ENCODE results near the gene HS6ST3.

The HS6ST3 gene

GRCh38 chr13:96553796-96554195 lies 463.9 kb downstream of the HS6ST3 start:
- DNase-seq: no peak

- no peak for DNase-seq
These were observed 483.7 kb downstream of the HS6ST3 start for GRCh38 chr13:96573563-96573962.

DNA sequence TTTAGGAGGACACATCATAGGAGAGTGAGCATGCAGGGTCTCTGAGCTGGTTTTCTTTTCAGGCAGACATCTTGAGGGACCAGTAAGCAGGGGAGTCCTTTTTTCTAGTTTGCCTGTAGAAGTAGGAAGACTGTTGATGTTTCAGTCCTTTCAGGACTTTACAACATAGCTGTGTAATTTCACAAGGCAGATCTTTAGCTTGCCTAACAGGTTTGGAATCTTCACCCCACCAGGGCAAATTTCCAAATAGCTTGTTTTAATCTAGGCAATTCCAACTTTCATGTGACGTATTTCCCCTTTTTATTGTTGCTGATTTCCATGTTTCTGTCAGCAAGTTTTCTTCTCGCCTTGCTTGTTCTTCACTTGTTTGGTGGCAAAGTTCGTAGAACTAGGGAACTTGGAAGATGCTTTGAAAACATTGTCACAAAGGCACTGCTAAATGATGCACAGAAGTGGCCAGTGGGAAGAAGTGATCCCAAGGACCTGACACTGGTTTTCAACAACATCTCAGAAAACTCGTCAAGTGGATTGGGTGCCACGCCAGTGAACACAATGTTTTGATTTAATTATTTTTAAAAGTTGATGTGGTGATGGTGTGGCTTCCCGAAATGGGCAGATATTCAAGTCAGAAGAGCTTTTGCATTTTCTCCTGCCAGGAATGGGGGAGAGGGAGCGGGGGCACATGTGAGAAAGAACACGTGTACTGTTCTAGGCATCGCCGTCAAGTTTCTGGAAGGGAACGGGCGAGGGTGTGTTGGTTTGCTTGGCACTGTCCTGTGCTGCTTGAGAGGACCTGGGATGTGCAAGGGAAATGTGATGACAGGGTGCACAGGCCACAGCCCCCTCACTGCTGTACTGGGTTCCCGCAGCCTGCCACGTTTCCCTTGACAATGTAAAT lies 485.8 kb downstream of the HS6ST3 start:
- DNase-seq: no peak

- DNase-seq: no peak
These were observed 491.8 kb downstream of the HS6ST3 start for GRCh38 chr13:96581741-96582140.

DNA sequence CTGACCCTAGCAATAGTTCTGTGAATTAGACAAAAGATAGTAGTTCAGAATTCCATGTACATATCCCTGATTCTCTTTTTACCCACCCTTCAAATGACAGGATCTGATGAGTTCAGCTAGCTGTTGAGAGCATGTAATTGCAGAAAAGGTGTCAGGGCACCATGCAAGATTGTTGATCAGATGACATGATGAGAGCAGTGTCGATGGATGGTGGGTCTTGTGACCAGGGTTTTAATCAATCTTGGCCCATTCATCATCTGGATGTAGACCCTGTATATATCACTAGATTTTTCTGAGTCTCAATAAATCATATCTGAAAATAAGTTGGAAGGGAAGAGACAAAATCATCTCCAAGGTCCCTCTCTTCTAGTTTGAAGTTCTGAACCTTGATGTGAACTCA lies 525.3 kb downstream of the HS6ST3 start:
- DNase-seq: no peak

GRCh38 chr13:96617528-96617927 lies 527.6 kb downstream of the HS6ST3 start:
- DNase-seq: no peak

GRCh38 chr13:96621634-96622183 lies 531.8 kb downstream of the HS6ST3 start:
- no peak for DNase-seq

DNA sequence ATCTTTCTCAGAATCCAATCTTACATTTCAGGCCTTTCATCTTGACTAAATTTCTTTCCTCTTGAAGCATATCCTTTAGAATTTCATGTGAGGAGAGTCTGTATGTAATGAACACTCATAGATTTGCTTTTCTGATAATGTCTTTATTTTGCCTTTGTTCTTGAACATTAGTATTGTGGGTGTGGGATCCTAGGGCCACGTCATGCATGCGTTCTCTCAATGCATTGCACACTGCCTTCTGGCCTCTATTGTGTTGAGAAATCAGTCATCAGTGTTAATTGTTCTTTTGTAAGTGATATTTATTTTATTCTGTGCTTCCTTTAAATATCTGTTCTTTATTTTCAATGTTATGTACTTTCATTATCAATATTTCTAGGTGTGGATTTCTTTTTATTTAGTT lies 539.4 kb downstream of the HS6ST3 start:
- DNase-seq: no peak

- no peak for DNase-seq
These were observed 542.8 kb downstream of the HS6ST3 start for GRCh38 chr13:96632536-96633320.

DNA sequence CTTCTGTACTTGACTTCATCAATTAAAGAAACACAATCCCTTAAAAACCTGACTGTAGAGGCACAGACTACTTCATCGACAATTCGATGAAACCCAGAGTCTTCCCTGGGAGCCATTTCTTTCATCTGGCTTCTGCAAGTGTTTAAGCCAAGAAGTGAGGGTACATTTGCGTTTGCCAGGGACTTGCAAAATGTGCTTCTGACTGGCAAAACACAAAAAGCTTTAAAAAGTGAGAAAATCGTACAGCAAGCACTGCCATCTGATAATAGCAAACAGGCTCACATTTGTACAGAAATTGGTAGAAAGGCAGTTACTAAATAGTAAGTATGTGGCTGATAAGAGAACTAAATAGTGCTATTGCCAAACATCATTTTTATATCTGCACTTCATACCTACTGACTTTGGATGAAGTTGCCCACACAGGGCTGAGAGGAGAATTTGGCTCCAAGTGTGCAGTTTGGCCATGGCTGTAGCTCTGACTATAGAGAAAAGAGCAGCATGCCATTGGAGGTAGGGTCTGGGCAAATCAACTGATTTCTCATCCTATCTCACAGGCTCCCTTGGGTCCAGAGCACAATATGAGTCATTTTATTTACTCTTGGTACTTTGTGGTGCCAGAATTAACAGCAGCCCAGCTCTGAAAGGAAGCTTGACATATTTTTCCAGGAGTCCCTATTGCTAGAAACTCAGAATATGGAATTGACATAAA lies 546.2 kb downstream of the HS6ST3 start:
- DNase-seq: no peak

- no peak for DNase-seq
These were observed 547.1 kb downstream of the HS6ST3 start for GRCh38 chr13:96637039-96637438.

- DNase-seq: no peak
These were observed 556.2 kb downstream of the HS6ST3 start for GRCh38 chr13:96646101-96646500.

- no peak for DNase-seq
These were observed 556.8 kb downstream of the HS6ST3 start for GRCh38 chr13:96646515-96647211.

DNA sequence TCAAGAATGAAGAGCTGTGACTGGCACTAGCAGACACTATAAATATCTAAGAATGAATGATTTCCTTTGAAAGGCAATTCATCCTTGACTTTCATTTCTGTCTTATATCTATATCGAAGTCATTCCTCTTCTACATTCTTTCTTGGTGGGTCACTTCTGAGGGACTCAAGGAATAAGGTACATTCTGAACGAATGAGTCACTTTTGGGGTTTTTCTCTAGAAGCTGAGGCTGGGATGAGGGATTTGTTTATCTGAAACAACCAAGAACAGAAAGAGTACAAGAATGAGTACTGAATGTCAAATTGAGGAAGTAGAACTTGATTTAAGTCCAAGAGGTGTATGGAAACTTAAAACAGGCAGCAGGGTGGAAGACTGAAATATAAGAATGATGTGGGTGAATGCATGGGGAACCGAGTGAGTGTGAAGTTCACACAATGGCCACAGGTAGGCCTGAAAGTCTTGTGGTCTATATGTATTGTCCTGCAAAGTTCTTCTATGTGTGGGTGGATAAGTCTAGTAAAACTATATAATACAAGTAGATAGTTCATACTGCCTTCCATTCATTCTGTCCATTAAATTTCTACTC lies 560.5 kb downstream of the HS6ST3 start:
- DNase-seq: no peak

- no peak for DNase-seq
These were observed 561.7 kb downstream of the HS6ST3 start for GRCh38 chr13:96651598-96651997.

GRCh38 chr13:96652506-96652905 lies 562.6 kb downstream of the HS6ST3 start:
- no peak for DNase-seq

DNA sequence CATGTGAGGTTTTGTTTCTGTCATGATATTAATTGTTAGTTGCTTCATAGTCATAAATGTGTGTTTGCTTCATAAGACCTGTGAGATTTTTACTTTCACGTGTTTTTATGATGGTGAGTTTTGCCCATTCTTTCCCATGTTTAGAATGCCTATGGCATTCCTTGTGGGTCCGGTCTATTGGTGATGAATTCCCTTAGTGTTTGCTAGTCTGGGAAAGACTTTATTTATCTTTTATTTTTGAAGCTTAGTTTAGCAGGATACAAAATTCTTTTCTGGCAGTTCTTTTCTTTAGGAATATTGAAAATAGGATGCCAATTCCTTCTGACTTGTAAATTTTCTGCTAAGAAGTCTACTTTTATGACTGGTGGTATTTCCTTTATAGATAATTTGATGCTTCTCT lies 571.7 kb downstream of the HS6ST3 start:
- DNase-seq: no peak

- DNase-seq: no peak
These were observed 572.1 kb downstream of the HS6ST3 start for GRCh38 chr13:96662036-96662435.

- DNase-seq: no peak
These were observed 577.5 kb downstream of the HS6ST3 start for GRCh38 chr13:96667294-96668018.

GRCh38 chr13:96671073-96671472 lies 581.2 kb downstream of the HS6ST3 start:
- no peak for DNase-seq

DNA sequence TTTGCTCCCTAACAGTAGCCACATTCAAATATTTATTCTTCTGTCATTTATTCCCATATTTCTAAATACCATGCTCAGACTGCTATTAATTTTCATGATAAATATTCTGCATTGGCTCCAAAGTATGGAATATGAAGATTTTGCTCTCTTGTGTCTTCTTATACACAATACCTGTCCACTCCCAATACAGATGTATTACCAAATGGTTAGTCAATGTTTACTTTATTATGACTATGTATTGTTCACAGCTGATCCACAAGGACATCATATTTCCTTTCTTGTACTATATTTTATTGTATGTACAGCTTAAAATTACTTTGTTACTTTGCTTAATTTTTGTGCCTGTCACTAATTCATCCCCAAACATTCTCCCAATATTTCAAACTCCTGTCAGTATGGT lies 582.1 kb downstream of the HS6ST3 start:
- DNase-seq: no peak

Measured in T1000 (cell line).